ENCODE data around the gene FAAH2. TPM values are rescaled to one million over a fixed set of nuclear protein-coding genes. Genes with fewer than 3 reads are reported as not detected.
A peak's percentile ranks its signal among the peaks of the same experiment; 100 is the strongest.
"Not testable (repeated sequence)": the region's sequence is repeated elsewhere in the genome, so short reads cannot be mapped to it uniquely, and the experiment has no call there.

The FAAH2 gene, protein sequence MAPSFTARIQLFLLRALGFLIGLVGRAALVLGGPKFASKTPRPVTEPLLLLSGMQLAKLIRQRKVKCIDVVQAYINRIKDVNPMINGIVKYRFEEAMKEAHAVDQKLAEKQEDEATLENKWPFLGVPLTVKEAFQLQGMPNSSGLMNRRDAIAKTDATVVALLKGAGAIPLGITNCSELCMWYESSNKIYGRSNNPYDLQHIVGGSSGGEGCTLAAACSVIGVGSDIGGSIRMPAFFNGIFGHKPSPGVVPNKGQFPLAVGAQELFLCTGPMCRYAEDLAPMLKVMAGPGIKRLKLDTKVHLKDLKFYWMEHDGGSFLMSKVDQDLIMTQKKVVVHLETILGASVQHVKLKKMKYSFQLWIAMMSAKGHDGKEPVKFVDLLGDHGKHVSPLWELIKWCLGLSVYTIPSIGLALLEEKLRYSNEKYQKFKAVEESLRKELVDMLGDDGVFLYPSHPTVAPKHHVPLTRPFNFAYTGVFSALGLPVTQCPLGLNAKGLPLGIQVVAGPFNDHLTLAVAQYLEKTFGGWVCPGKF
- 2.7 and 2.9 TPM in 2 replicates for total RNA-seq

DNA sequence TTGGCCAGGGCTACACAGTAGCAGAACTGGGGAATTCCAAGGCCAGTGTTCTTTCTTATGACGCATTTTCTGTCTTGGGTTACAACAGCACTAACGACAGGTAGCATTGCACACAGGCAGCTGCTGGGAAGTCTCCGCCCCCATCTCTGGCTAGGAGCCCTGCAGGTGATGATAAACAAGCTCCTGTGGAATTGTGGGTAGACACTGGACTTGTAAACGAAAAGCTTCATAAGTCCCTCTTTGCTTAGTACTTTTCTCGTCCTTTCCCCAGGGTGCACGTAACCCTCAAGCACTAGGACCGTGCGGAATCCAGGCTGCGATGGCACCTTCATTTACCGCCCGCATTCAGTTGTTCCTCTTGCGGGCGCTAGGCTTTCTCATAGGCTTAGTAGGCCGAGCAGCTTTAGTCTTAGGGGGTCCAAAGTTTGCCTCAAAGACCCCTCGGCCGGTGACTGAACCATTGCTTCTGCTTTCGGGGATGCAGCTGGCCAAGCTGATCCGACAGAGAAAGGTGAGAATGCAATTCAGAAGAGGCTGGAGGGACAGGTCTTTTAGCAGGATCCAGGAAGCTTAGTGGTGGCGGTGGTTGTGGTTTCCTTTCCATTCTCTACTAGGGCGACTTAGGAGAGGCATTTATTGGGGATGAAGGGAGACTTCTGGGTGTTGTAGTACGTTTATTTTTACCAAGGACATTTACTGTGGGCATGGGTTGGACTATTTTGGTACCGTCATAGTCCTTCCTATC is at the start of gene FAAH2:
Gene FAAH2 (plus strand): TSS at position 200 of the 745 bp plus-strand sequence. CDS start 120 bp downstream, at position 320.
- H3K27me3 Mint-ChIP-seq (ENCODE audit: low read depth), result no peaks in the 10 kb centered on the region
- H3K4me1 Mint-ChIP-seq (ENCODE audit: low read depth), result peaks cover 39% of the 10 kb centered on the region
- H3K27ac Mint-ChIP-seq, result peak within 1 kb of the TSS; percentile 82
- peak within 1 kb of the TSS; percentile 83 for H3K4me3 Mint-ChIP-seq (ENCODE audit: low read depth)
- no peaks in the 10 kb centered on the region for H3K36me3 Mint-ChIP-seq (ENCODE audit: low read depth)
- intact Hi-C loops (cut with micrococcal nuclease), result loop anchor here (1.0 to 10.0 kb wide), 5 partner anchors 165 to 638 kb away; partner anchors contain the start of genes SPIN2B, SPIN3 and ZXDB
- DNase-seq (ENCODE audit: low spot score), result peak; percentile 20
- H3K9me3 Mint-ChIP-seq, result no peaks in the 10 kb centered on the region

DNA sequence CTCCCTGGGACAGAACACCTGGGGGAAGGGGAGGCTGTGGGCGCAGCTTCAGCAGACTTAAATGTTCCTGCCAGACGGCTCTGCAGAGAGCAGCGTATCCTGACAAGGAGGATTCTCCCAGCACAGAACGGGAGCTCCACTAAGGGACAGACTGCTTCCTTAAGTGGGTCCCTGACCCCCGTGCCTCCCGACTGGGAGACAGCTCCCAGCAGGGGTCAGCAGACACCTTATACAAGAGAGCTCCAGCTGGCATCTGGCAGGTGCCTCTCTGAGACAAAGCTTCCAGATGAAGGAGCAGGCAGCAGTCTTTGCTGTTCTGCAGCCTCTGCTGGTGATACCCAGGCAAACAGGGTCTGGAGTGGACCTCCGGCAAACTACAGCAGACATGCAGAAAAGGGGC is 44.5 kb upstream of the FAAH2 start:
- H3K36me3 Mint-ChIP-seq (ENCODE audit: low read depth), result no peaks in the 10 kb centered on the region
- DNase-seq (ENCODE audit: low spot score), result no peak
- H3K9me3 Mint-ChIP-seq, result peaks cover 8% of the 10 kb centered on the region
- H3K4me3 Mint-ChIP-seq (ENCODE audit: low read depth), result no peak overlapping the region
- H3K27me3 Mint-ChIP-seq (ENCODE audit: low read depth), result no peaks in the 10 kb centered on the region
- no peaks in the 10 kb centered on the region for H3K4me1 Mint-ChIP-seq (ENCODE audit: low read depth)
- intact Hi-C loops (cut with micrococcal nuclease), result no loop called here
- no peak overlapping the region for H3K27ac Mint-ChIP-seq

DNA sequence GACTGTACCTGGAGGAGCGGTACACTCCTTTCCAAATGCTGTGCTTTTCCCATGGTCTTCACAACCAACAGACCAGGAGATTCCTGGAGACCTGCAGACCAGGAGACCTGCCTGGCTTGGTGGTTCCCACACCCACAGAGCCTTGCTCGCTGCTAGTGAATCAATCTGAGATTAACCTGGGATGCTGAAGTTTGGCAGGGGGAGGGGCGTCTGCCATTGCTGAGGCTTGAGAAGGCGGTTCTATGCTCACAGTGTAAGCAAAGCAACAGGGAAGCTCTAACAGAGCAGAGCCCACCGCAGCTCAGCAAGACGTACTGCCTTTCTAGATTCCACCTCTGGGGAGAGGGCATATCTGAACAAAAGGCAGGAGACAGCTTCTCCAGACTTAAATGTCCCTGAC is 34.5 kb upstream of the FAAH2 start:
- no peak for DNase-seq (ENCODE audit: low spot score)
- no peak overlapping the region for H3K27ac Mint-ChIP-seq
- intact Hi-C loops (cut with micrococcal nuclease), result no loop called here
- no peaks in the 10 kb centered on the region for H3K27me3 Mint-ChIP-seq (ENCODE audit: low read depth)
- H3K4me3 Mint-ChIP-seq (ENCODE audit: low read depth), result no peak overlapping the region
- H3K9me3 Mint-ChIP-seq, result peaks cover 7% of the 10 kb centered on the region
- H3K36me3 Mint-ChIP-seq (ENCODE audit: low read depth), result no peaks in the 10 kb centered on the region
- no peaks in the 10 kb centered on the region for H3K4me1 Mint-ChIP-seq (ENCODE audit: low read depth)

DNA sequence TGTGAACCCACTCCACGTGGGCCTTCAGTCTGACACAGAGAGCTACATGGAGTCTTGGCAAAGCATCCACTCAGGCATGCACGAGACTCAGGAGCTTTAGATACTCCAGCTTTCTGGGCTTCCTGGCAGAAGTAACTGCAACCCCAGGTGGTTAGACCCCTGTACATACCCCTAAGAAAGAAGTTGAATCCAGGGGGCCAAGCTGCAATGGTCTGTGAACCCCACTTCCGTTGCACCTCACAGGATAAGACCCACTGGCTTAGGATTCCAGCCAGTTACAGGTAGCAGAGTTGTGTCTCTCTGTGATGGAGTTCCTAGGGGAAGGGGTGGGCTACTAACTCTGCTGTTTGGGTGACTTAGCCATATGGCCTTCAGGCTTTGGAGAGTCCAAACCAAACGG is 21.4 kb upstream of the FAAH2 start:
- DNase-seq (ENCODE audit: low spot score), result no peak
- Mint-ChIP-seq H3K36me3 (ENCODE audit: low read depth) (no peaks in the 10 kb centered on the region), H3K4me1 (ENCODE audit: low read depth) (no peaks in the 10 kb centered on the region), H3K27ac (no peak overlapping the region), H3K27me3 (ENCODE audit: low read depth) (no peaks in the 10 kb centered on the region), H3K9me3 (peaks cover 11% of the 10 kb centered on the region), H3K4me3 (ENCODE audit: low read depth) (no peak overlapping the region)
- intact Hi-C loops (cut with micrococcal nuclease), result no loop called here

DNA sequence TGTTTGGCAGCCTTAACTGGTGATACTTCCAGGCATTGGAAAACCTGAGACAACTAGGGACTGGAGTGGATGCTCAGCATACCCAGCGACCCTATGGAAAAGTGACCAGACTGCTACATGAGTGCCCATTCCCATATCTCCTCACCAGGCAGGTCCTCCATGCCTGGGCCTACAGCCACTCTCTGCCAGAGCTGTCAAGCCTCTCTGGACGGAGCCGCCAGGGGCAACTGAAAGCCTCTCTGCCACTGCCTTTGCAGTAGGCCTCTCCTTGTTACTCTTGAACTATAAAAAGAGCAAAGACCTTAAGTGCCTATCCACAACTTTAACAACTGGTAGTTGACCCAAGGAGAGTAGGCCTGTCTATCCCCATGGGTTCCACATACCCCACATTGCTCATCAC is 20.2 kb upstream of the FAAH2 start:
- intact Hi-C loops (cut with micrococcal nuclease), result no loop called here
- H3K4me1 Mint-ChIP-seq (ENCODE audit: low read depth), result no peaks in the 10 kb centered on the region
- no peaks in the 10 kb centered on the region for H3K27me3 Mint-ChIP-seq (ENCODE audit: low read depth)
- peaks cover 11% of the 10 kb centered on the region for H3K9me3 Mint-ChIP-seq
- H3K27ac Mint-ChIP-seq, result no peak overlapping the region
- DNase-seq (ENCODE audit: low spot score), result no peak
- H3K36me3 Mint-ChIP-seq (ENCODE audit: low read depth), result no peaks in the 10 kb centered on the region
- no peak overlapping the region for H3K4me3 Mint-ChIP-seq (ENCODE audit: low read depth)

DNA sequence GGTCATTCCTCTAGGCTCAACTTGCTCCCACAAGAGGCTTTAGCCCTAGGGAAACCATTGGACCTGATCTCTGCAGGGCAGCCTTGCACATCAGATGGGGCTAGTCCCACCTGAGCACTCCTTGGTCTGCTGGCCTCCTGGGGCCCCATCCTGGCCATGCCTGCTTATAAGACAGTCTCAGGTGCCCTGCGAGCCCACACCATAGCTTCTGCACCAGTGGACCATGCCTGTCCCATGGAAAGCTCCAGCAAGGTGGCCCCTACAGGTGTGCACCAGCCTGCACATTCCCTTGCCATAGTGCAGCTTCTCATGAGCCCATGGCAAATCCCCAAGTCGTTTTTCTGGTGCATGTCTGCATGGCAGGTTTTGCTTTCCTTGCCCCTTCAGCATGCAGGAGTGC is 19.6 kb upstream of the FAAH2 start:
- Mint-ChIP-seq H3K4me1 (ENCODE audit: low read depth) (no peaks in the 10 kb centered on the region), H3K4me3 (ENCODE audit: low read depth) (no peak overlapping the region), H3K27me3 (ENCODE audit: low read depth) (no peaks in the 10 kb centered on the region), H3K27ac (no peak overlapping the region), H3K9me3 (peaks cover 11% of the 10 kb centered on the region), H3K36me3 (ENCODE audit: low read depth) (no peaks in the 10 kb centered on the region)
- no peak for DNase-seq (ENCODE audit: low spot score)
- intact Hi-C loops (cut with micrococcal nuclease), result no loop called here

DNA sequence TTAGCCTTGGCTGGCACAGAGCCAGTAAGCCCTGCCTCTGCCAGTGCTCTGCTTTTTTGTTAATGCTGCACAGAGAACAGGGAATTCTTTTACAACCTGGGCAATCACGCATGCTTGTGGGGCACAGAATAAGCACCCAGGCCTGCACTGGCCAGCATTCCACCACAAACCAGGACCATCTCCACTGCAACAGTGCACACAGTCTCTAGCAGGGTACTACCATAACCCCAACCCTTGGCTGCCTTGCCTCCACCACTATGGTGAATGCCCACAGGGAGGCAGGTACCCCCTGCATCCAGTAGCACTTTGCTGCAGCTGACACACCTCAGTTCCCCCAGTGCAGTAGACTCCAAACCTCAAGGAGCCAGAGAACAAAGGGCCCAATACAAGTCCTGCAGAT is 19.2 kb upstream of the FAAH2 start:
- H3K4me3 Mint-ChIP-seq (ENCODE audit: low read depth), result no peak overlapping the region
- H3K36me3 Mint-ChIP-seq (ENCODE audit: low read depth), result no peaks in the 10 kb centered on the region
- H3K27ac Mint-ChIP-seq, result no peak overlapping the region
- H3K27me3 Mint-ChIP-seq (ENCODE audit: low read depth), result no peaks in the 10 kb centered on the region
- H3K4me1 Mint-ChIP-seq (ENCODE audit: low read depth), result no peaks in the 10 kb centered on the region
- peaks cover 11% of the 10 kb centered on the region for H3K9me3 Mint-ChIP-seq
- no peak for DNase-seq (ENCODE audit: low spot score)
- intact Hi-C loops (cut with micrococcal nuclease), result no loop called here

DNA sequence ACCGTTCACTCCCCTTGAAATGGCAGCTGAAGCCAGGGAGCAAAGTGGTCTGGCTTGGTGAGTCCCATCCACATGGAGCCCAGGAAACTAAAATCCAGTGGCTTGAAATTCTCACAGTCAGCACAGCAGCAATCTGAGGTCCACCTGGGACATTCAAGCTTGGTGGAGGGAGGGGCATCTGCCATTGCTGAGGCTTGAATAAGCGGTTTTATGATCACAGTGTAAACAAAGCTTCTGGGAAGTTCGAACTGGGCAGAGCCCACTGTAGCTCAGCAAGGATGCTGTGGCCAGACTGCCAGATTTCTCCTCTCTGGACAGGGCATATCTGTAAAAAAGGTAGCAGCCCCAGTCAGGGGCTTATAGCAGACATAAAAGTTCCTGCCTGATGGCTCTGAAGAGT is 15.5 kb upstream of the FAAH2 start:
- Mint-ChIP-seq H3K4me1 (ENCODE audit: low read depth) (no peaks in the 10 kb centered on the region), H3K36me3 (ENCODE audit: low read depth) (no peaks in the 10 kb centered on the region), H3K27me3 (ENCODE audit: low read depth) (no peaks in the 10 kb centered on the region), H3K9me3 (peaks cover 11% of the 10 kb centered on the region), H3K27ac (no peak overlapping the region), H3K4me3 (ENCODE audit: low read depth) (no peak overlapping the region)
- DNase-seq (ENCODE audit: low spot score), result no peak
- intact Hi-C loops (cut with micrococcal nuclease), result no loop called here

DNA sequence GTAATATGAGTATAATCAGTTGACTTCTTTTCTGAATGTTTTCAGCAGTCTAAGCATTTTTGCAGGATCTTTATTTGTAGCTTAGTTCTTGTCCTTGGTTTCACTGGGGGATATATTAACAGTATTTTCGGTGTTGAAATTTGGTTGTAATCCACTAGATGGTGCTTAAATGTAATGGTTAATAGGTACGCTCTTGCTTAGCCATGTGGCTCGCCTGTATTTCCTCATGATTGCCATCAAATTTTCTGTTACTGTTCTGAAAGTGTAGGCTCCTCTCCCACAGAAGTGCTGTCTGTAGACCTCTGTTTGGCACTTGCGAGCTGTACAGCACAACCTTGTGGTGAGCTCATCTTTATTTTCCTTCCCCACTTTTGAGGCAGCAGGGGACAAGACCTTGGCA is 3.9 kb upstream of the FAAH2 start:
- Mint-ChIP-seq H3K4me1 (ENCODE audit: low read depth) (peaks cover 33% of the 10 kb centered on the region), H3K4me3 (ENCODE audit: low read depth) (no peak overlapping the region), H3K36me3 (ENCODE audit: low read depth) (no peaks in the 10 kb centered on the region), H3K9me3 (no peaks in the 10 kb centered on the region), H3K27me3 (ENCODE audit: low read depth) (no peaks in the 10 kb centered on the region), H3K27ac (peak overlapping the region; percentile 52)
- intact Hi-C loops (cut with micrococcal nuclease), result loop anchor here (1.0 to 10.0 kb wide), 4 partner anchors 288 to 642 kb away; partner anchors contain the start of gene SPIN3
- no peak for DNase-seq (ENCODE audit: low spot score)

DNA sequence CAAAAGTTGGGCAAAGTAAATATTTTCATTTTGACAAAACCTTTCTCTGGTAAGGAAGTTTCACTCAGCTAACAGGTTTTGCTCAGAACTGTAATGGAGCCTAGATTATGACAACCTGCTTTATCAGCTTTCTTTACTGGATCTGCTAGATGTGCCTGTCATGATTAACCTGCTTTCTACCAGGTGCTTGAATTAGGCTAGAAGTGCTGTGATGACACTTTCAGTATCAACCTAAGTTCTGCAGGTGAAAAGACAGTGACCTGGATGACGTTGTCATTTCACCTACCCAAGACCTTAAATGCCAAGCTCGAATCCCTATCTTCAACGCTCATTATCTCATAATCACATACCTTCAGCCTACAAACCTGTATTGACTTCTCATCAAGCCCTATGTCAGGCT is 1.5 kb upstream of the FAAH2 start:
- DNase-seq (ENCODE audit: low spot score), result no peak
- H3K27me3 Mint-ChIP-seq (ENCODE audit: low read depth), result no peaks in the 10 kb centered on the region
- no peak overlapping the region for H3K4me3 Mint-ChIP-seq (ENCODE audit: low read depth)
- H3K4me1 Mint-ChIP-seq (ENCODE audit: low read depth), result peaks cover 35% of the 10 kb centered on the region
- H3K36me3 Mint-ChIP-seq (ENCODE audit: low read depth), result no peaks in the 10 kb centered on the region
- H3K9me3 Mint-ChIP-seq, result no peaks in the 10 kb centered on the region
- peak overlapping the region; percentile 44 for H3K27ac Mint-ChIP-seq
- intact Hi-C loops (cut with micrococcal nuclease), result loop anchor here (1.0 to 10.0 kb wide), 4 partner anchors 94 to 640 kb away; partner anchors contain the start of genes SPIN3 and ZXDB

DNA sequence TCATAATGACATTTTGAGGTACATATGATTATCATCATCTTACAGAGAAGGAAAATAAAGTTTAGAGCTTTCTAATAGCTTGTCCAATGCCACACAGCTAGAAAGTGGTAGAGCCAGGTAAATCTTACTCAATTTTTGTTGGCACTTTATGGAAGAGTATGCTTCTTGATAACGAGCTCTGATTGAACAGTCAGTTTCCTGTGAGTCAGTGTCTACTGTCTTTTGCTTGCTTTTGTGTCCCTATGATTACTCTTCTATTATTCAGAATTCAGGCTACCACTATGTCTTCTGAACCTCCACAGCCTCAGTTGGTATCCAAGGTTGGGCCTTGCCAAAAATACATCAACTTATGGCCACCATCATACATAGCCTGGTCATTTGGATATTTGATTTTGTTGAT is 2.6 kb downstream of the FAAH2 start:
- intact Hi-C loops (cut with micrococcal nuclease), result loop anchor here (5.0 to 10.0 kb wide), 3 partner anchors 294 to 636 kb away; partner anchors contain the start of genes SPIN3 and ZXDB

DNA sequence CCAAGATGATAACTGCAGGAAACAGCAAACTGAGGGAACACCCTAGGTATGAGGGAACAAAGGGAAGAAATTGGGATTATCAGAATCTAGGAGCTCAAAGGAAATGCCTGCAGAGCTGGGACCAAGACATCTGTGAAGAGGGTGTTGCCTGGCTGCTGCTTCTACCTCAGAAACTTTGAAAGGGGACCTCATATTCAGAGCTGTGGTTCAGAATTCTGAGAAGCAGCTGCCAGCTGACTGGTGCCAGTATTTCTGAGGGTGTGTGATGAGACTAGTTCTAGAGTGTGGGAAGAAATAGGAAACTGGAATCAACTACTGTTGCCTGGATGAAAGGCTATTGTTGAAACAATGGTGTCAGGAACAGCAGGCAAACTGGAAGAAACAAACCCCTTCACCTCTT is 8.5 kb downstream of the FAAH2 start:
- Mint-ChIP-seq H3K4me1 (ENCODE audit: low read depth) (peaks cover 12% of the 10 kb centered on the region), H3K27me3 (ENCODE audit: low read depth) (no peaks in the 10 kb centered on the region), H3K4me3 (ENCODE audit: low read depth) (no peak overlapping the region), H3K27ac (no peak overlapping the region), H3K36me3 (ENCODE audit: low read depth) (peaks cover 23% of the 10 kb centered on the region), H3K9me3 (peaks cover 8% of the 10 kb centered on the region)
- intact Hi-C loops (cut with micrococcal nuclease), result no loop called here
- no peak for DNase-seq (ENCODE audit: low spot score)

More for the DNA sequence above, 2.6 kb downstream of the FAAH2 start:
- Mint-ChIP-seq H3K36me3 (ENCODE audit: low read depth) (peaks cover 5% of the 10 kb centered on the region), H3K27ac (no peak overlapping the region), H3K4me1 (ENCODE audit: low read depth) (peaks cover 29% of the 10 kb centered on the region), H3K27me3 (ENCODE audit: low read depth) (no peaks in the 10 kb centered on the region), H3K4me3 (ENCODE audit: low read depth) (peak overlapping the region; percentile 5), H3K9me3 (no peaks in the 10 kb centered on the region)
- DNase-seq (ENCODE audit: low spot score), result no peak

DNA sequence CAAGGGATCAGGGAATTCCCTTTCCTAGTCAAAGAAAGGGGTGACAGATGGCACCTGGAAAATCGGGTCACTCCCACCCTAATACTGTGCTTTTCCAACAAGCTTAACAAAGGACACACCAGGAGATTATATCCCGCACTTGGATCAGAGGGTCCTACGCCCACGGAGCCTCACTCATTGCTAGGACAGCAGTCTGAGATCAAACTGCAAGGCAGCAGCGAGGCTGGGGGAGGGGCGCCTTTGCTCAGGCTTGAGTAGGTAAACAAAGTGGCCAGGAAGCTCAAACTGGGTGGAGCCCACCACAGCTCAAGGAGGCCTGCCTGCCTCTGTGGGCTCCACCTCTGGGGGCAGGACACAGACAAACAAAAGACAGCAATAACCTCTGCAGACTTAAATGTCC is 9.2 kb downstream of the FAAH2 start:
- H3K4me3 Mint-ChIP-seq (ENCODE audit: low read depth); H3K9me3 Mint-ChIP-seq; intact Hi-C loops (cut with micrococcal nuclease); H3K27ac Mint-ChIP-seq; DNase-seq (ENCODE audit: low spot score); H3K27me3 Mint-ChIP-seq (ENCODE audit: low read depth): not testable (repeated sequence)
- peaks cover 23% of the 10 kb centered on the region for H3K36me3 Mint-ChIP-seq (ENCODE audit: low read depth)
- peaks cover 10% of the 10 kb centered on the region for H3K4me1 Mint-ChIP-seq (ENCODE audit: low read depth)

Data from activated T-helper 2 cell treated with anti-CD3 and anti-CD28 coated beads, Interferon-gamma antibody, Interleukin-2, Interleukin-4, amounts not matched to agents 10 μg/mL and 5 μg/mL and 100 μg/mL, durations not matched to agents 14 hours and 24 hours and 36 hours (primary cell).